K562 (cell line): ENCODE data around the gene C1orf167. TPM values are rescaled to one million over a fixed set of nuclear protein-coding genes. Genes with fewer than 3 reads are reported as not detected.
A peak's percentile ranks its signal among the peaks of the same experiment; 100 is the strongest.

Source experiments
- CBX3 ChIP-seq, 2 experiments: IDR thresholded peaks; 1 replicate in 1 of 2; 2 replicates in 1 of 2; pipeline ENCODE4 v1.6.1; 2012; ENCODE audit warnings: inconsistent platforms in 2 of 2, low read length in 2 of 2, borderline replicate concordance in 1 of 2, control low read depth in 1 of 2
- CCAR2 ChIP-seq: fragments of 200-400 bp; formaldehyde crosslinking; IDR thresholded peaks from 2 replicates; pipeline ENCODE4 v1.6.1; 2017; ENCODE audit warnings: mild to moderate bottlenecking, low read depth, low read length
- CTBP1 ChIP-seq: fragments of 450-650 bp; IDR thresholded peaks from 2 replicates; pipeline ENCODE4 v1.6.1; 2016; ENCODE audit warnings: borderline replicate concordance
- ETS2 ChIP-seq: IDR thresholded peaks from 2 replicates; pipeline ENCODE4 v1.6.1; 2016; ENCODE audit warnings: borderline replicate concordance, missing genetic modification characterization, mild to moderate bottlenecking, moderate library complexity, missing compliant biosample characterization; ENCODE audit not compliant: poor library complexity, severe bottlenecking
- ETV1 ChIP-seq: fragments of 450-650 bp; conservative IDR thresholded peaks from 2 replicates; pipeline ENCODE4 v1.6.1; 2016; ENCODE audit warnings: missing genetic modification characterization, control low read depth, low read depth, missing compliant biosample characterization
- RBM17 ChIP-seq: fragments of 200-400 bp; formaldehyde crosslinking; IDR thresholded peaks from 2 replicates; pipeline ENCODE4 v1.6.1; 2017; ENCODE audit warnings: low read depth, mild to moderate bottlenecking, low read length, borderline replicate concordance
- RNF2 ChIP-seq: sonication (generic); IDR thresholded peaks from 2 replicates; pipeline ENCODE4 v1.6.1; 2016
- SMARCE1 ChIP-seq: fragments of 450-650 bp; IDR thresholded peaks from 2 replicates; pipeline ENCODE4 v1.7.1; 2016; ENCODE audit warnings: mild to moderate bottlenecking
- YY1 ChIP-seq, 3 experiments: IDR thresholded peaks; 2 replicates each; pipeline ENCODE4 v1.6.1; 2011; ENCODE audit warnings: low read length in 2 of 3, mild to moderate bottlenecking in 2 of 3, moderate library complexity in 2 of 3, borderline replicate concordance in 1 of 3, control low read depth in 1 of 3, low read depth in 1 of 3; ENCODE audit not compliant: insufficient read depth in 3 of 3, insufficient replicate concordance in 2 of 3, control insufficient read depth in 1 of 3, insufficient read length in 1 of 3; ENCODE audit errors: extremely low read depth in 1 of 3
- ZC3H8 ChIP-seq: fragments of 450-650 bp; IDR thresholded peaks from 2 replicates; pipeline ENCODE4 v1.6.1; 2017
- ZFX ChIP-seq: sonication (generic); formaldehyde crosslinking; IDR thresholded peaks from 2 replicates; pipeline ENCODE4 v1.8.0; 2022; ENCODE audit warnings: mild to moderate bottlenecking, missing genetic modification reagents, moderate library complexity
- ZNF134 ChIP-seq: fragments of 250-450 bp; sonication (Bioruptor Pico); conservative IDR thresholded peaks from 2 replicates; pipeline ENCODE4 v1.4.0; 2020
- ZNF197 ChIP-seq: fragments of 200-800 bp; sonication (Bioruptor generic); IDR thresholded peaks from 2 replicates; pipeline ENCODE4 v1.6.1; 2016; ENCODE audit warnings: low read depth, missing genetic modification characterization, missing compliant biosample characterization
- ZNF589 ChIP-seq: fragments of 200-800 bp; sonication (Bioruptor generic); IDR thresholded peaks from 2 replicates; pipeline ENCODE4 v1.6.1; 2016; ENCODE audit warnings: low read depth, missing genetic modification characterization, missing compliant biosample characterization
- polyA plus RNA-seq, 8 experiments: library from polyadenylated mRNA; depleted of rRNA in 4 of 8; stranded (reverse) in 5 of 8; unstranded in 3 of 8; fragments of >200 nt; fragmentation: Nextera tagmentation in 2 of 8; fragmentation: Illumina TruSeq in 1 of 8; extraction: Ambion mirVana in 2 of 8; extraction: Trizol in 1 of 8; gene quantifications; 2 replicates each; pipeline versions ENCODE4 v1.2.1 to v1.2.3, GENCODE V29; 2011 to 2014; ENCODE audit warnings: inconsistent platforms in 1 of 8, missing spikeins in 1 of 8
- total RNA-seq, 7 experiments: library from RNA; depleted of rRNA in 6 of 7; stranded (reverse); fragments of >200 nt in 6 of 7; fragmentation: Illumina TruSeq in 2 of 7; extraction: Trizol in 2 of 7; gene quantifications; 2 replicates each; pipeline versions ENCODE4 v1.2.1 to v1.2.3, GENCODE V29; 2011 to 2021; ENCODE audit warnings: low replicate concordance in 1 of 7
- TF ChIP-seq, protein P1 (sequence below): fragments of 250-450 bp; sonication (Bioruptor Pico); IDR thresholded peaks from 2 replicates; pipeline ENCODE4 v1.8.0; 2022; ENCODE audit warnings: moderate library complexity, mild to moderate bottlenecking, inconsistent platforms
- TF ChIP-seq, protein P2 (sequence below), 2 experiments: IDR thresholded peaks; 2 replicates each; pipeline ENCODE4 v1.6.1; 2012; ENCODE audit warnings: improper control_type of control experiment in 2 of 2, low read depth in 2 of 2, low read length in 2 of 2, borderline replicate concordance in 1 of 2
- TF ChIP-seq, protein P3 (sequence below): fragments of 450-650 bp; IDR thresholded peaks from 2 replicates; pipeline ENCODE4 v1.6.1; 2017; ENCODE audit warnings: antibody characterized with exemption
- TF ChIP-seq, protein P4 (sequence below): sonication (generic); formaldehyde crosslinking; IDR thresholded peaks from 2 replicates; pipeline ENCODE4 v1.8.0; 2022; ENCODE audit warnings: missing genetic modification reagents, mild to moderate bottlenecking, moderate library complexity, borderline replicate concordance
- TF ChIP-seq, protein P5 (sequence below): fragments of 450-650 bp; formaldehyde crosslinking; IDR thresholded peaks from 2 replicates; pipeline ENCODE4 v1.4.0; 2020; ENCODE audit warnings: mild to moderate bottlenecking, moderate library complexity

The C1orf167 gene
- total and polyA plus RNA-seq, 9 of the 15 experiments (the other 6 are each of a cell fraction or from before 2014, with no cell fraction given) = 0.22 to 0.86 (median 0.31) TPM; not detected in 2

DNA sequence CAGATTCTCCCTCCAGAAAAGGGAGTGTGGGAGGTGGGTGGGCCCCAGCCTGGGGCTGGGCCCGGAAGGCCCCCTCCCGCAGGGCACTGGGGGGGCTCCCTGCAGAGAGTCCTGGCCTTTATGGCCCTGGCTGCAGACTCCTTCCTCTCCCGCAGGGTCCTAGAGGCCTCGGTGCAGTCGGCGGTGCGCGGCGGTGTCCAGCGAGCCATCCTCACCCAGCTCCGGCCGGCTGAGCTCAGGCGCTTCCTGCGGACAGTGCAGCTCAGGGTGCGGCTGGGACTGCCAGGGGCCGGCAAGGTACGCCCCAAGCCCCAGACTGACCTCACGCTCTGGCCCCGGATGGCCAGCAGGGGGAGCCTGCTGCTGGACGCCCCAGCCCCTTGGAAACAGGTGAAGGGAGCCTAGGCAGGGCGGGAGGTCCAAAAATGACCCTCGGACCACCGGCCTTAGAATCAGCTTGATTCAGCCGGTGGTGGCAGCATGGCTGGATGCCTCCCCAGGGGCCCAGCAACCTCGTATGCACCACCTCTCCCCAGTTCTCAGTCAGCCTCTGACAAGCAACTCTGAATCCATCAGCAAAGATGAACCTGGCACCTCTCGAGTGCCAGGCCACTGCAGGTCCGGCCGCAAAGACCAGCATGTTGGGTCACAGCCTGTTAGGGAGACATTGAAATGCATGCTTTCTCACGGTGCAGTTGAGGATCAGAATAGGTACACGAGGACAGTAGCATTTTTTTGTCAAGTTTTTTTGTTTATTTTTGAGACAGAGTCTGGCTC is 23.2 kb downstream of the C1orf167 start (continued):
- TF ChIP-seq, protein P1, sequence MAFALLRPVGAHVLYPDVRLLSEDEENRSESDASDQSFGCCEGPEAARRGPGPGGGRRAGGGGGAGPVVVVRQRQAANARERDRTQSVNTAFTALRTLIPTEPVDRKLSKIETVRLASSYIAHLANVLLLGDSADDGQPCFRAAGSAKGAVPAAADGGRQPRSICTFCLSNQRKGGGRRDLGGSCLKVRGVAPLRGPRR (CRISPR knock-in tag) = no peak
- TF ChIP-seq, protein P2, sequence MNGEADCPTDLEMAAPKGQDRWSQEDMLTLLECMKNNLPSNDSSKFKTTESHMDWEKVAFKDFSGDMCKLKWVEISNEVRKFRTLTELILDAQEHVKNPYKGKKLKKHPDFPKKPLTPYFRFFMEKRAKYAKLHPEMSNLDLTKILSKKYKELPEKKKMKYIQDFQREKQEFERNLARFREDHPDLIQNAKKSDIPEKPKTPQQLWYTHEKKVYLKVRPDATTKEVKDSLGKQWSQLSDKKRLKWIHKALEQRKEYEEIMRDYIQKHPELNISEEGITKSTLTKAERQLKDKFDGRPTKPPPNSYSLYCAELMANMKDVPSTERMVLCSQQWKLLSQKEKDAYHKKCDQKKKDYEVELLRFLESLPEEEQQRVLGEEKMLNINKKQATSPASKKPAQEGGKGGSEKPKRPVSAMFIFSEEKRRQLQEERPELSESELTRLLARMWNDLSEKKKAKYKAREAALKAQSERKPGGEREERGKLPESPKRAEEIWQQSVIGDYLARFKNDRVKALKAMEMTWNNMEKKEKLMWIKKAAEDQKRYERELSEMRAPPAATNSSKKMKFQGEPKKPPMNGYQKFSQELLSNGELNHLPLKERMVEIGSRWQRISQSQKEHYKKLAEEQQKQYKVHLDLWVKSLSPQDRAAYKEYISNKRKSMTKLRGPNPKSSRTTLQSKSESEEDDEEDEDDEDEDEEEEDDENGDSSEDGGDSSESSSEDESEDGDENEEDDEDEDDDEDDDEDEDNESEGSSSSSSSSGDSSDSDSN (IDR thresholded peaks at IDR 0.05; ENCODE audit: borderline replicate concordance in 1 of 2, low read depth in 2 of 2, low read length in 2 of 2) = peak; percentile 50 to 93; a peak in 2 of 4 replicates
- peak in 1 of 2 experiments; percentile 74; a peak in 1 of 3 replicates for TF ChIP-seq CBX3 (IDR thresholded peaks at IDR 0.05; ENCODE audit: borderline replicate concordance in 1 of 2, low read length in 2 of 2)
- peak; percentile 66; the same call in 1 of the 2 replicates for TF ChIP-seq RNF2
- TF ChIP-seq ZC3H8 = no peak
- TF ChIP-seq CTBP1 = peak; percentile 86
- TF ChIP-seq SMARCE1 = no peak
- no peak for TF ChIP-seq ETS2 (tag)
- TF ChIP-seq ETV1 = peak; percentile 32; the same call in 1 of the 2 replicates
- TF ChIP-seq, protein P3, sequence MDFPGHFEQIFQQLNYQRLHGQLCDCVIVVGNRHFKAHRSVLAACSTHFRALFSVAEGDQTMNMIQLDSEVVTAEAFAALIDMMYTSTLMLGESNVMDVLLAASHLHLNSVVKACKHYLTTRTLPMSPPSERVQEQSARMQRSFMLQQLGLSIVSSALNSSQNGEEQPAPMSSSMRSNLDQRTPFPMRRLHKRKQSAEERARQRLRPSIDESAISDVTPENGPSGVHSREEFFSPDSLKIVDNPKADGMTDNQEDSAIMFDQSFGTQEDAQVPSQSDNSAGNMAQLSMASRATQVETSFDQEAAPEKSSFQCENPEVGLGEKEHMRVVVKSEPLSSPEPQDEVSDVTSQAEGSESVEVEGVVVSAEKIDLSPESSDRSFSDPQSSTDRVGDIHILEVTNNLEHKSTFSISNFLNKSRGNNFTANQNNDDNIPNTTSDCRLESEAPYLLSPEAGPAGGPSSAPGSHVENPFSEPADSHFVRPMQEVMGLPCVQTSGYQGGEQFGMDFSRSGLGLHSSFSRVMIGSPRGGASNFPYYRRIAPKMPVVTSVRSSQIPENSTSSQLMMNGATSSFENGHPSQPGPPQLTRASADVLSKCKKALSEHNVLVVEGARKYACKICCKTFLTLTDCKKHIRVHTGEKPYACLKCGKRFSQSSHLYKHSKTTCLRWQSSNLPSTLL = no peak
- TF ChIP-seq CCAR2 = no peak
- no peak for TF ChIP-seq ZNF197
- peak; percentile 63; the same call in 1 of the 2 replicates for TF ChIP-seq ZNF134 (CRISPR knock-in tag)
- no peak for TF ChIP-seq ZNF589 (CRISPR knock-in tag)
- TF ChIP-seq ZFX (CRISPR knock-in tag) = peak; percentile 20; the same call in 1 of the 2 replicates
- TF ChIP-seq RBM17 = no peak
- peak in 2 of 3 experiments; percentile 15 to 49 for TF ChIP-seq YY1 (IDR thresholded peaks at IDR 0.05; ENCODE audit: borderline replicate concordance in 1 of 3, control insufficient read depth in 1 of 3, extremely low read depth in 1 of 3, insufficient read depth in 3 of 3, insufficient read length in 1 of 3, insufficient replicate concordance in 2 of 3, low read depth in 1 of 3, low read length in 2 of 3)
- TF ChIP-seq, protein P4, sequence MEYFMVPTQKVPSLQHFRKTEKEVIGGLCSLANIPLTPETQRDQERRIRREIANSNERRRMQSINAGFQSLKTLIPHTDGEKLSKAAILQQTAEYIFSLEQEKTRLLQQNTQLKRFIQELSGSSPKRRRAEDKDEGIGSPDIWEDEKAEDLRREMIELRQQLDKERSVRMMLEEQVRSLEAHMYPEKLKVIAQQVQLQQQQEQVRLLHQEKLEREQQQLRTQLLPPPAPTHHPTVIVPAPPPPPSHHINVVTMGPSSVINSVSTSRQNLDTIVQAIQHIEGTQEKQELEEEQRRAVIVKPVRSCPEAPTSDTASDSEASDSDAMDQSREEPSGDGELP = peak; percentile 89
- TF ChIP-seq, protein P5, sequence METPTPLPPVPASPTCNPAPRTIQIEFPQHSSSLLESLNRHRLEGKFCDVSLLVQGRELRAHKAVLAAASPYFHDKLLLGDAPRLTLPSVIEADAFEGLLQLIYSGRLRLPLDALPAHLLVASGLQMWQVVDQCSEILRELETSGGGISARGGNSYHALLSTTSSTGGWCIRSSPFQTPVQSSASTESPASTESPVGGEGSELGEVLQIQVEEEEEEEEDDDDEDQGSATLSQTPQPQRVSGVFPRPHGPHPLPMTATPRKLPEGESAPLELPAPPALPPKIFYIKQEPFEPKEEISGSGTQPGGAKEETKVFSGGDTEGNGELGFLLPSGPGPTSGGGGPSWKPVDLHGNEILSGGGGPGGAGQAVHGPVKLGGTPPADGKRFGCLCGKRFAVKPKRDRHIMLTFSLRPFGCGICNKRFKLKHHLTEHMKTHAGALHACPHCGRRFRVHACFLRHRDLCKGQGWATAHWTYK (CRISPR knock-in tag) = peak; percentile 54; the same call in 1 of the 2 replicates
